HepG2 (cell line): Measurements from ENCODE around the gene ALDH1A1. TPM values are rescaled to one million over a fixed set of nuclear protein-coding genes. Genes with fewer than 3 reads are reported as not detected.

ENCODE experiments used
- FUBP1 ChIP-seq: sonication (generic); formaldehyde crosslinking; IDR thresholded peaks from 2 replicates; pipeline ENCODE4 v1.5.1; 2020; ENCODE audit warnings: missing genetic modification reagents, mild to moderate bottlenecking, borderline replicate concordance
- HOXA7 ChIP-seq: sonication (generic); formaldehyde crosslinking; IDR thresholded peaks from 2 replicates; pipeline ENCODE4 v1.8.1; 2022; ENCODE audit warnings: mild to moderate bottlenecking, missing genetic modification reagents, moderate library complexity
- PTBP1 ChIP-seq: fragments of 200-400 bp; formaldehyde crosslinking; IDR thresholded peaks from 2 replicates; pipeline ENCODE4 v1.6.1; 2018; ENCODE audit warnings: low read length, low read depth; ENCODE audit not compliant: poor library complexity, severe bottlenecking
- SKIL ChIP-seq: sonication (generic); formaldehyde crosslinking; IDR thresholded peaks from 2 replicates; pipeline ENCODE4 v1.8.0; 2022; ENCODE audit warnings: missing genetic modification reagents, mild to moderate bottlenecking, moderate library complexity, borderline replicate concordance
- SNAPC2 ChIP-seq: sonication (generic); formaldehyde crosslinking; IDR thresholded peaks from 2 replicates; pipeline ENCODE4 v1.8.1; 2022; ENCODE audit warnings: mild to moderate bottlenecking, missing genetic modification reagents
- SRSF1 ChIP-seq: fragments of 200-400 bp; formaldehyde crosslinking; optimal IDR thresholded peaks from 2 replicates; pipeline ENCODE3; 2017; ENCODE audit warnings: mild to moderate bottlenecking, low read depth, low read length, moderate library complexity
- ZBTB10 ChIP-seq: sonication (generic); formaldehyde crosslinking; IDR thresholded peaks from 2 replicates; pipeline ENCODE4 v1.4.0; 2020; ENCODE audit warnings: missing genetic modification reagents, borderline replicate concordance
- ZNF253 ChIP-seq: sonication (generic); formaldehyde crosslinking; IDR thresholded peaks from 2 replicates; pipeline ENCODE4 v1.8.0; 2022; ENCODE audit warnings: mild to moderate bottlenecking, missing genetic modification reagents, borderline replicate concordance
- ZNF382 ChIP-seq: sonication (generic); formaldehyde crosslinking; IDR thresholded peaks from 2 replicates; pipeline ENCODE4 v1.5.0; 2020; ENCODE audit warnings: missing genetic modification reagents, mild to moderate bottlenecking, borderline replicate concordance
- ZNF383 ChIP-seq: sonication (generic); formaldehyde crosslinking; IDR thresholded peaks from 2 replicates; pipeline ENCODE4 v1.4.0; 2020; ENCODE audit warnings: missing genetic modification reagents, mild to moderate bottlenecking, borderline replicate concordance
- ZNF839 ChIP-seq: sonication (generic); formaldehyde crosslinking; IDR thresholded peaks from 2 replicates; pipeline ENCODE4 v1.4.0; 2020; ENCODE audit warnings: missing genetic modification reagents, mild to moderate bottlenecking, borderline replicate concordance
- polyA plus RNA-seq, 8 experiments: library from polyadenylated mRNA; depleted of rRNA in 3 of 8; stranded (reverse) in 7 of 8; unstranded in 1 of 8; fragments of >200 nt; fragmentation: Illumina TruSeq in 4 of 8; extraction: Trizol in 4 of 8; gene quantifications; 2 replicates each; pipeline versions ENCODE4 v1.2.1 to v1.2.3, GENCODE V29; 2011 to 2016; ENCODE audit warnings: low read depth in 4 of 8, missing spikeins in 1 of 8, mixed read lengths in 1 of 8; ENCODE audit not compliant: insufficient read depth in 1 of 8
- total RNA-seq, 5 experiments: library from RNA; depleted of rRNA; stranded (reverse); fragments of >200 nt; fragmentation: Illumina TruSeq; extraction: Trizol; gene quantifications; 2 replicates each; pipeline ENCODE4 v1.2.3, GENCODE V29; 2016; ENCODE audit warnings: low read depth in 1 of 5
- TF ChIP-seq, protein P1 (sequence below), 2 experiments: fragments of 450-650 bp in 1 of 2; sonication (generic) in 1 of 2; formaldehyde crosslinking; IDR thresholded peaks; 2 replicates each; pipeline versions ENCODE4 v1.5.0 to v1.8.0; 2020 to 2022; ENCODE audit warnings: mild to moderate bottlenecking in 1 of 2, missing genetic modification reagents in 1 of 2
- TF ChIP-seq, protein P2 (sequence below), 2 experiments: sonication (generic) in 1 of 2; formaldehyde crosslinking in 1 of 2; IDR thresholded peaks; 2 replicates each; pipeline versions ENCODE4 v1.6.1 to v1.9.0; 2014 to 2022; ENCODE audit warnings: antibody characterized with exemption in 1 of 2, borderline replicate concordance in 1 of 2, inconsistent platforms in 1 of 2, low read depth in 1 of 2, missing genetic modification reagents in 1 of 2

ALDH1A1 gene
- total and polyA plus RNA-seq, 2 of the 13 experiments (the other 11 are each of a cell fraction or from before 2014, with no cell fraction given), result 88.2 to 439 TPM

- no peak for TF ChIP-seq ZNF382 (CRISPR knock-in tag)
- TF ChIP-seq ZNF253 (CRISPR knock-in tag), result no peak
- no peak for TF ChIP-seq HOXA7 (CRISPR knock-in tag)
- TF ChIP-seq ZBTB10 (CRISPR knock-in tag), result no peak
- TF ChIP-seq, protein P1, sequence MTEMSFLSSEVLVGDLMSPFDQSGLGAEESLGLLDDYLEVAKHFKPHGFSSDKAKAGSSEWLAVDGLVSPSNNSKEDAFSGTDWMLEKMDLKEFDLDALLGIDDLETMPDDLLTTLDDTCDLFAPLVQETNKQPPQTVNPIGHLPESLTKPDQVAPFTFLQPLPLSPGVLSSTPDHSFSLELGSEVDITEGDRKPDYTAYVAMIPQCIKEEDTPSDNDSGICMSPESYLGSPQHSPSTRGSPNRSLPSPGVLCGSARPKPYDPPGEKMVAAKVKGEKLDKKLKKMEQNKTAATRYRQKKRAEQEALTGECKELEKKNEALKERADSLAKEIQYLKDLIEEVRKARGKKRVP (CRISPR knock-in tag; IDR thresholded peaks at IDR 0.05), result no peak
- TF ChIP-seq ZNF839, result no peak
- TF ChIP-seq SNAPC2, result no peak
- TF ChIP-seq SKIL (CRISPR knock-in tag), result peak; percentile 77; the same call in 1 of the 2 replicates
- TF ChIP-seq ZNF383 (CRISPR knock-in tag), result 0 out of 2 replicates have a peak, but pooled peaks have one; percentile 72
- TF ChIP-seq PTBP1, result no peak
- no peak for TF ChIP-seq FUBP1
- TF ChIP-seq SRSF1, result no peak
- TF ChIP-seq, protein P2, sequence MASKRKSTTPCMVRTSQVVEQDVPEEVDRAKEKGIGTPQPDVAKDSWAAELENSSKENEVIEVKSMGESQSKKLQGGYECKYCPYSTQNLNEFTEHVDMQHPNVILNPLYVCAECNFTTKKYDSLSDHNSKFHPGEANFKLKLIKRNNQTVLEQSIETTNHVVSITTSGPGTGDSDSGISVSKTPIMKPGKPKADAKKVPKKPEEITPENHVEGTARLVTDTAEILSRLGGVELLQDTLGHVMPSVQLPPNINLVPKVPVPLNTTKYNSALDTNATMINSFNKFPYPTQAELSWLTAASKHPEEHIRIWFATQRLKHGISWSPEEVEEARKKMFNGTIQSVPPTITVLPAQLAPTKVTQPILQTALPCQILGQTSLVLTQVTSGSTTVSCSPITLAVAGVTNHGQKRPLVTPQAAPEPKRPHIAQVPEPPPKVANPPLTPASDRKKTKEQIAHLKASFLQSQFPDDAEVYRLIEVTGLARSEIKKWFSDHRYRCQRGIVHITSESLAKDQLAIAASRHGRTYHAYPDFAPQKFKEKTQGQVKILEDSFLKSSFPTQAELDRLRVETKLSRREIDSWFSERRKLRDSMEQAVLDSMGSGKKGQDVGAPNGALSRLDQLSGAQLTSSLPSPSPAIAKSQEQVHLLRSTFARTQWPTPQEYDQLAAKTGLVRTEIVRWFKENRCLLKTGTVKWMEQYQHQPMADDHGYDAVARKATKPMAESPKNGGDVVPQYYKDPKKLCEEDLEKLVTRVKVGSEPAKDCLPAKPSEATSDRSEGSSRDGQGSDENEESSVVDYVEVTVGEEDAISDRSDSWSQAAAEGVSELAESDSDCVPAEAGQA (IDR thresholded peaks at IDR 0.05; ENCODE audit: low read depth), result peak; percentile 38; the same call in 1 of the 2 replicates
- TF ChIP-seq, protein P2 (CRISPR knock-in tag; IDR thresholded peaks at IDR 0.05; ENCODE audit: borderline replicate concordance), result no peak
These were observed 44.6 kb upstream of the ALDH1A1 start (continued) for GRCh38 chr9:72997387-72997995.
